ENCODE data around the gene TANC1.

Gene TANC1

GRCh38 chr2:159232456-159233170 is 264.2 kb downstream of the TANC1 start:
- DNase-seq, result no peak

GRCh38 chr2:159234868-159235267 is 266.4 kb downstream of the TANC1 start:
- DNase-seq, result no peak

- DNase-seq, result no peak
Observed at GRCh38 chr2:159243529-159243928, 275.1 kb downstream of the TANC1 start.

- no peak for DNase-seq
Observed at GRCh38 chr2:159246325-159246988, 278.0 kb downstream of the TANC1 start.

- no peak for DNase-seq
Observed at GRCh38 chr2:159249990-159250715, 281.7 kb downstream of the TANC1 start.

GRCh38 chr2:159251296-159252173 is 283.1 kb downstream of the TANC1 start:
- DNase-seq, result no peak

GRCh38 chr2:159252905-159253304 is 284.5 kb downstream of the TANC1 start:
- DNase-seq, result no peak

GRCh38 chr2:159256159-159256558 is 287.7 kb downstream of the TANC1 start:
- DNase-seq, result no peak

- DNase-seq, result no peak
Observed at GRCh38 chr2:159262226-159262625, 293.8 kb downstream of the TANC1 start.

- DNase-seq, result no peak
Observed at GRCh38 chr2:159262904-159263303, 294.5 kb downstream of the TANC1 start.

- DNase-seq, result no peak
Observed at GRCh38 chr2:159265171-159265576, 296.7 kb downstream of the TANC1 start.

GRCh38 chr2:159266554-159266953 is 298.1 kb downstream of the TANC1 start:
- DNase-seq, result no peak

- no peak for DNase-seq
Observed at GRCh38 chr2:159267921-159268320, 299.5 kb downstream of the TANC1 start.

GRCh38 chr2:159270744-159271379 is 302.4 kb downstream of the TANC1 start:
- DNase-seq, result no peak

GRCh38 chr2:159272156-159272555 is 303.7 kb downstream of the TANC1 start:
- no peak for DNase-seq

- no peak for DNase-seq
Observed at GRCh38 chr2:159275111-159275510, 306.7 kb downstream of the TANC1 start.

- DNase-seq, result no peak
Observed at GRCh38 chr2:159279700-159280099, 311.3 kb downstream of the TANC1 start.

GRCh38 chr2:159281002-159281401 is 312.6 kb downstream of the TANC1 start:
- DNase-seq, result no peak

Data from effector CD8-positive, alpha-beta T cell (primary cell).